ENCODE results near the gene TCHP.
"Not testable (repeated sequence)": the region's sequence is repeated elsewhere in the genome, so short reads cannot be mapped to it uniquely, and the experiment has no call there.

Gene TCHP

GRCh38 chr12:109899783-109900751 lies at the start of gene TCHP:
Gene TCHP, plus strand, starts transcription at chr12:109900274. Its CDS starts 2,753 bp downstream, at chr12:109903027.
- peaks cover 14% of the 10 kb centered on the region for H3K4me1 Mint-ChIP-seq (ENCODE audit: low read depth)
- no peaks in the 10 kb centered on the region for H3K9me3 Mint-ChIP-seq
- H3K36me3 Mint-ChIP-seq (ENCODE audit: low read depth), result peaks cover 12% of the 10 kb centered on the region

DNA sequence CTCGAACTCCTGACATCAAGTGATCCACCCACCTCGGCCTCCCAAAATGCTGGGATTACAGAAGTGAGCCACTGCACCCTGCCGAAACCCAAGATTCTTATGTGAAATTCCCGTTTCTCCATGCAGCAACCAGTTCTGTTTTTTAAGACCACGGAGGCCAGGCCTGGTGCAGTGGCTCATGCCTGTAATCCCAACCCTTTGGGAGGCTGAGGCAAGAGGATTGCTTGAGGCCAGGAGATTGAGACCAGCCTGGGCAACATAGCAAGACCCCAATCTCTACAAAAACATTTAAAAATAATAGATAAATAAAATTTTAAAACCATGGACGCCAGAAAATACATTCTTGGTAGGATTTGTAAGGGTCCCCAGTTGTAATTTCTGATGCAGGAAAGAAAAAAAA lies 49.6 kb upstream of the TCHP start:
- H3K4me3 Mint-ChIP-seq; H3K9me3 Mint-ChIP-seq; H3K36me3 Mint-ChIP-seq (ENCODE audit: low read depth); H3K27me3 Mint-ChIP-seq (ENCODE audit: low read depth); H3K27ac Mint-ChIP-seq; H3K4me1 Mint-ChIP-seq (ENCODE audit: low read depth): not testable (repeated sequence)

More at GRCh38 chr12:109899783-109900751, at the start of gene TCHP:
- Mint-ChIP-seq H3K27me3 (ENCODE audit: low read depth) (no peaks in the 10 kb centered on the region), H3K4me3 (peak within 1 kb of the TSS; percentile 85), H3K27ac (peak within 1 kb of the TSS; percentile 96)

GRCh38 chr12:109855377-109855776 lies 44.7 kb upstream of the TCHP start:
- Mint-ChIP-seq H3K4me1 (ENCODE audit: low read depth) (peaks cover 7% of the 10 kb centered on the region), H3K36me3 (ENCODE audit: low read depth) (no peaks in the 10 kb centered on the region), H3K9me3 (no peaks in the 10 kb centered on the region), H3K4me3 (no peak overlapping the region), H3K27ac (no peak overlapping the region), H3K27me3 (ENCODE audit: low read depth) (no peaks in the 10 kb centered on the region)

GRCh38 chr12:109857715-109858114 lies 42.4 kb upstream of the TCHP start:
- Mint-ChIP-seq H3K27me3 (ENCODE audit: low read depth) (no peaks in the 10 kb centered on the region), H3K4me1 (ENCODE audit: low read depth) (peaks cover 7% of the 10 kb centered on the region), H3K9me3 (no peaks in the 10 kb centered on the region), H3K36me3 (ENCODE audit: low read depth) (no peaks in the 10 kb centered on the region), H3K27ac (no peak overlapping the region), H3K4me3 (no peak overlapping the region)

DNA sequence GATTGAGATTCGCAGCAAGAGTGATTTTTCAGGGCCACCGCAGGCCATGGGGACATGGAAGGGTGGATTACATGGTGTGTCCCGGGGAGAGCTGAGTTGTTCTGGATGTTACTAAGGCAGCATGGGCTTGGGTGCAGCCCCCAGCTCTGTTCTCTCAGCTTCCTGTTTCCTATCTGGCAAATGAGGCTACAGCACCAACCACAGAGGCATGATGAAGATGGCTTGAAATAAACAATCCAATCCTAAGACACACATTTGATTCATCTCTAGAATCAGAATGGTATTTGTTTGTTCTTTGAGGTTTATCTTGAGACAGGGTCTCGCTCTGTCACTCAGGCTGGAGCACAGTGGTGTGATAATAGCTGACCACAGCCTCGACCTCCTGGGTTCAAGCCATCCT lies 41.3 kb upstream of the TCHP start:
- H3K36me3 Mint-ChIP-seq (ENCODE audit: low read depth), result no peaks in the 10 kb centered on the region
- peaks cover 5% of the 10 kb centered on the region for H3K4me1 Mint-ChIP-seq (ENCODE audit: low read depth)
- H3K4me3 Mint-ChIP-seq, result no peak overlapping the region
- no peaks in the 10 kb centered on the region for H3K9me3 Mint-ChIP-seq
- H3K27me3 Mint-ChIP-seq (ENCODE audit: low read depth), result no peaks in the 10 kb centered on the region
- H3K27ac Mint-ChIP-seq, result no peak overlapping the region

DNA sequence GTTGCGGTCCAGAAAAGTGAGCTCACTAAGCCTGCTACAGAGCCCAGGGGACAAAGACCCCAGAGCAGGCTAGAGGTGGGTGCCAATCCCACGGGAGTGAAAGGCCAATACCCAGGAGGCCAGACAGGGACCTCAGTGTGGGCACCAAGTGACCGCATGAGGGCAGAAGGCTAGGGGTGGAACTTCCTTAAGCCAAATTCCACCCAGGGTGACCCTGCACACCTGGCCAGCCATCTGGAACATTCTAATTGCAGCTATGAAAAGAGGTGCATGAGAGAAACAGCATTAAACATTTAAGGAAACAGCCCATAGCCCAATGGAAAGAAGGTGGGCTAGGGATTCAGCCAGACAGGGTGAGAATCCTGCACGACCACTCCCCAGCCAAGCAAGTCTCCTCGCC lies 39.1 kb upstream of the TCHP start:
- H3K4me3 Mint-ChIP-seq, result no peak overlapping the region
- no peak overlapping the region for H3K27ac Mint-ChIP-seq
- H3K4me1 Mint-ChIP-seq (ENCODE audit: low read depth), result peaks cover 12% of the 10 kb centered on the region
- no peaks in the 10 kb centered on the region for H3K36me3 Mint-ChIP-seq (ENCODE audit: low read depth)
- H3K27me3 Mint-ChIP-seq (ENCODE audit: low read depth), result no peaks in the 10 kb centered on the region
- no peaks in the 10 kb centered on the region for H3K9me3 Mint-ChIP-seq

GRCh38 chr12:109861689-109862314 lies 38.3 kb upstream of the TCHP start:
- H3K9me3 Mint-ChIP-seq, result no peaks in the 10 kb centered on the region

DNA sequence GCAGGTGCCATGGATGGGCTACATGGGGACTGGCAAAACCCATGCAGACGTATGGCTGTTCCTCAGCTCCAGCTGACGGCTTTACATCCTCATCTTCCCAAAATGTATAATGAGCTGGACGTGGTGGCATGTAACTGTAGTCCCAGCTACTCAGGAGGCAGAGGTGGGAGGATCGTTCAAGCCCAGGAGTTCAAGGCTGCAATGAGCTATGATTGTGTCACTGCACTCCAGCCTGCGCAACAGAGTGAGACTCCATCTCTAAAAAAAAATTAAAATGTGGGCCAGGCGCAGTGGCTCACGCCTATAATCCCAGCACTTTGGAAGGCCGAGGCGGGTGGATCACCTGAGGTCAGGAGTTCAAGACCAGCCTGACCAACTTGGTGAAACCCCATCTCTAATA lies 37.6 kb upstream of the TCHP start:
- not testable (repeated sequence) for H3K9me3 Mint-ChIP-seq; H3K27ac Mint-ChIP-seq; H3K27me3 Mint-ChIP-seq (ENCODE audit: low read depth); H3K4me3 Mint-ChIP-seq; H3K36me3 Mint-ChIP-seq (ENCODE audit: low read depth)
- peaks cover 12% of the 10 kb centered on the region for H3K4me1 Mint-ChIP-seq (ENCODE audit: low read depth)

More at GRCh38 chr12:109861689-109862314, 38.3 kb upstream of the TCHP start:
- Mint-ChIP-seq H3K4me3 (no peak overlapping the region), H3K36me3 (ENCODE audit: low read depth) (no peaks in the 10 kb centered on the region), H3K27me3 (ENCODE audit: low read depth) (no peaks in the 10 kb centered on the region), H3K27ac (no peak overlapping the region), H3K4me1 (ENCODE audit: low read depth) (peaks cover 12% of the 10 kb centered on the region)

DNA sequence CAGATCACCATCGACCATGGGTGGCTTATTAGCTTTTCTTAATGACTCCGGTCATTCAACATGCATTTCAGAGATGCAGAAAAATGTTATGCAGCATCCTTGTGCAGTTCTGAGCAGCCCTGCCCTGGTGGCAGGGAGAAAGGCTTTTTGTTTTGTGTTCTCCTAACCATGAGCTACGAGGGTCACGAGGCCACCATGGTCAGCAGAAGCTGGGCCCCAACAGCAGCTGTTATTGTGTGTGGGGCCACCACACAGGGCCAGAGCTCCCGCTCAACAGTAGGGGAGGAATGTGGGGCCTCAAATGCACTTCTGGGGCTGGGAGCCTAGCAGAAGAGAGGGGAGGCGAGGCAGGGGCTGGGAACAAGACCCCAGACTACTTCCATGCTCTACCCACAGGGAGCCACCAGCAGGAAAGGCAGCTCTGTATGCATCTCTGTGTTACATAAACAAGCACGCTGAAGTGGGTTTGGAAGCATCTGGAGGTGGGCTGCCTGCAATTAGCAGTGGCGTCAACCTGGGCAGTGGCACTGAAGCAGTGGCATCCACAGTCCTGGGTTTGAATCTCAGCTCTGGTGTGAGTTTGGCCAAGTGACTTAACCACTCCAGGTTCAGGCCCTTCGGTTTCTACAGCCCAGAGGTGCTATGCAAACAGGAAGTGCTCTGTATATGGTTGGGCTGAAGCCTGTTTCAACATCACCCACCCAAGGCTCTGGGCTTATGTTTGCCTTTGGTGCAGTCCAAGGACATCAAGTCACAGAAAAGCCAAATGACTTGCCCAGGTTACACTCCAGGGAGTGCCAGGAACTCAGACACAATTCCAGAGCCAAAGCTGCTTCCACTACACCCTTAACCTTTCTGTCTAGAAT lies 36.0 kb upstream of the TCHP start:
- no peaks in the 10 kb centered on the region for H3K27me3 Mint-ChIP-seq (ENCODE audit: low read depth)
- H3K27ac Mint-ChIP-seq, result peak overlapping the region; percentile 57
- no peaks in the 10 kb centered on the region for H3K9me3 Mint-ChIP-seq
- H3K4me1 Mint-ChIP-seq (ENCODE audit: low read depth), result peaks cover 14% of the 10 kb centered on the region
- H3K36me3 Mint-ChIP-seq (ENCODE audit: low read depth), result no peaks in the 10 kb centered on the region
- H3K4me3 Mint-ChIP-seq, result no peak overlapping the region

DNA sequence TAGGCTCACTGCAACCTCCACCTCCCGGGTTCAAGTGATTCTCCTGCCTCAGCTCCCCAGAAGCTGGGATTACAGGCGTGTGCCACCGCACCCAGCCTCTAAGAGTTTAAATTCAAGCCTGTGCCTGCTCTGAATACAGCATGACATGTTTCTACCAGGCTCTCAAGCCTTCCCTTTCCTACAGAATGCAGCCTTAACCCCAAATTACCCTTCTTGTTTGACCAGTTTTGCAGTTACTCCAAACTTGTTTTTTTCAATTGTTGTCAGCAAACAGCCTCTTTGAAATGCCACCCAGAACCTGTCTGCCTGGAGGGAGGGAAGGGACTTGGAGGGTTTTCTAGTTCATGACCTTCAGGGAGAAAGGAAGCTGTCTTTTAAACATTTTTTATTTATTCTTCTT lies 35.2 kb upstream of the TCHP start:
- no peak overlapping the region for H3K4me3 Mint-ChIP-seq
- H3K27ac Mint-ChIP-seq, result no peak overlapping the region
- no peaks in the 10 kb centered on the region for H3K27me3 Mint-ChIP-seq (ENCODE audit: low read depth)
- H3K4me1 Mint-ChIP-seq (ENCODE audit: low read depth), result peaks cover 14% of the 10 kb centered on the region
- H3K36me3 Mint-ChIP-seq (ENCODE audit: low read depth), result no peaks in the 10 kb centered on the region
- H3K9me3 Mint-ChIP-seq, result no peaks in the 10 kb centered on the region

DNA sequence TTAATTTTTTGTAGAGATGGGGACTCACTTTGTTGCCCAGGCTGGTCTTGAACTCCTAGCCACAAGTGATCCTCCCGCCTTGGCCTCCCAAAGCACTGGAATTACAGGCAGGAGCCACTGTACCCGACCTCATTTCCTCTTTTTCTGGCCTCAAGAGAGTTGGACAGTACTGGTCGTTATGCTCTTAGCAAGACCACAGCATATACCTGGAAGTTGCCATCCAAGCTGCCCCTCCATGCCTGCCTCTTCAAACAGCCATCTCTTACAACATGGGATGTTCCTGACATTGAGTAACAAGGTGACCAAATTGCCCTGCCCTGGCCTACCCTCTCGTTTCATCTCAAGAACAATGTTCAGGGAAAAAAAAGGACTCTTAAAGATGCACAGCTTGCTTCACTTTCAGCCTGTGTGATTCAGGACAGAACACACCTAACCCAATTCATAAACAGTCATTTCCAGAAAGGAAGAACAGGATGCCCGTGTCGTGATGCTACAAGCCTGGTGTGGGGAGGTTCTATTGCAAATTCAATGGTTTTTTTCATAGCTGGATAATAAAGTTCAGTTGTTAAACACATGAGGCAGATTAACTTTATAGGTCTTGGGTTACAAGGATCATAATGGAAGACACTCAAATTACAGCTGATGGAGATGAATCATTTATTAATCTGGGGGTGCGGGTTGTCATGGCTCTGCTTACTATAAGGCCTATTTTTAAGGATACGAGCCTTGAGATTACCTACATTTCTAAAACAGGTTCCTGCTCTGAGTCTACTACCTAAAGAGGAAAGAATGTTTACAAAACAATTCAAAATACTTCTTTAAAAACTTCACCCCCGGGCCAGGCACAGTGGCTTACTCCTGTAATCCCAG lies 31.7 kb upstream of the TCHP start:
- peaks cover 17% of the 10 kb centered on the region for H3K4me1 Mint-ChIP-seq (ENCODE audit: low read depth)
- H3K27ac Mint-ChIP-seq, result no peak overlapping the region
- H3K4me3 Mint-ChIP-seq, result no peak overlapping the region
- H3K9me3 Mint-ChIP-seq, result no peaks in the 10 kb centered on the region
- H3K36me3 Mint-ChIP-seq (ENCODE audit: low read depth), result peaks cover 5% of the 10 kb centered on the region
- H3K27me3 Mint-ChIP-seq (ENCODE audit: low read depth), result no peaks in the 10 kb centered on the region

- H3K36me3 Mint-ChIP-seq (ENCODE audit: low read depth), result peaks cover 5% of the 10 kb centered on the region
- no peak overlapping the region for H3K4me3 Mint-ChIP-seq
- H3K9me3 Mint-ChIP-seq, result no peaks in the 10 kb centered on the region
- H3K27me3 Mint-ChIP-seq (ENCODE audit: low read depth), result no peaks in the 10 kb centered on the region
- peaks cover 11% of the 10 kb centered on the region for H3K4me1 Mint-ChIP-seq (ENCODE audit: low read depth)
- H3K27ac Mint-ChIP-seq, result no peak overlapping the region
Measured at GRCh38 chr12:109870648-109871047, 29.4 kb upstream of the TCHP start.

DNA sequence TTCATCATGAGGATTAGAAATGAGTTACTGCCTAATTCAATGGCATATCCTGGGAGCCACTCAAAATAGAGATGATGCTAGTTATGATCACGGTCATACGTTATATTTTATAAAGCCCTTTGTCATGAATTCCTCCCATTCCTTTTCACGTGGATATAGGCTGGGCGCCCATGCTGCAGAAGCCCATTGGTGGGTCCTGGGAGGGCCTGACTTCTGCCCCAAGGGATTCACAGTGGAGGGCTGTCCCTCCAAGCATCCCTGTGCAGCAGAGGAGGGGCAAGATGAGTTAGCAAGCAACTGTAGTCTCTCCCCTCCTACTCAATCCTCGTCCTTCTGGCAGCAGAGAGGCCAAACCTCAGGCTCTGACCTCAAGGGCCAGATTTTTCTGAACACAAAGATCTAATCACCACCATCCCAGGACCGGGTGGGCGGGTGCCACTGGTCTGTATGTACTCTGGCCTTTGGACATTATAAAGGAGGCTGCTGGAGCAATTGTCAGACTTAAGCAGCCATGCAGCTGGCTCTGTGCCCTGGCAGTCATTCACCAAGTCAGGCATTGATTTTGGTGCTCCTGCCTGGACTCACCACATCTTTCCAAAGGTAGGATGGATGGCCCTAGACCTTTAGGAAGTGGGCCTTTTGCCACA lies 28.3 kb upstream of the TCHP start:
- no peaks in the 10 kb centered on the region for H3K27me3 Mint-ChIP-seq (ENCODE audit: low read depth)
- H3K27ac Mint-ChIP-seq, result no peak overlapping the region
- H3K4me1 Mint-ChIP-seq (ENCODE audit: low read depth), result peaks cover 17% of the 10 kb centered on the region
- no peaks in the 10 kb centered on the region for H3K9me3 Mint-ChIP-seq
- peaks cover 5% of the 10 kb centered on the region for H3K36me3 Mint-ChIP-seq (ENCODE audit: low read depth)
- no peak overlapping the region for H3K4me3 Mint-ChIP-seq
